ENCODE data around the gene NDUFB4. TPM values are rescaled to one million over a fixed set of nuclear protein-coding genes. Genes with fewer than 3 reads are reported as not detected.
A peak's percentile ranks its signal among the peaks of the same experiment; 100 is the strongest.

The NDUFB4 gene
- polyA plus RNA-seq: 100 to 1,000 TPM; 182 to 207 TPM

DNA sequence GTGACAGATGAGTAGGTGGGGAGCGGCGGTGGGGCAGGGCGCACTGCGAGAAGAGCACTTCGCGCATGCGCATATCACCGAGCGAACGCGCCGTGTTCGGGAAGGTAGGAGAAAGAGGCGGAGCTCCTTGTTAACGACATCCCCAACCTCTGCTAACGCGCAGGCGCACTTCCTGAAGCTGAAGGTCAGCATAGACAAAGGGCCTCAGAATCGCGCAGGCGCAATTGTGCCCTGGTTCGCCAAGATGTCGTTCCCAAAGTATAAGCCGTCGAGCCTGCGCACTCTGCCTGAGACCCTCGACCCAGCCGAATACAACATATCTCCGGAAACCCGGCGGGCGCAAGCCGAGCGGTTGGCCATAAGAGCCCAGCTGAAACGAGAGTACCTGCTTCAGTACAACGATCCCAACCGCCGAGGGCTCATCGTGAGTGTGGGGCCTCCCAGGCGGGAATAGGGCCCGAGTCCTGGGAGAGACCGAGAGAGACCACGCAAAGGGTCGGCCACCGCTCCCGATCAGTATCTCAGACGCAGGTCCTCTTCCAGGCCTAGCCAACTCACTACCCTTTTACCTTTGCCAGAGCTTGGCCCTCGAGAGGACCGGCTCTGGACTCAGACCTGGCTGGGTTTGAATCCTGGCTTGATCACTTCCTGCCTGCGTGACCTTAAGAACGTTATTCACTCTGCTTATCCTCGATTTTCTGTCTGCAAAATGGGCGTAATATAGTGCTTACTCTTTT is at the start of gene NDUFB4:
TSS of gene NDUFB4 (plus strand) at position 221 of the 737 bp plus-strand sequence. CDS start at position 245, 24 bp downstream.
- Histone ChIP-seq H3K27me3 (ENCODE audit: control insufficient read depth in 1 of 2, insufficient read depth in 2 of 2, low read length in 2 of 2) (no peaks in the 10 kb centered on the region), H3K27ac (ENCODE audit: low read depth in 2 of 2, low read length in 1 of 2) (peak within 1 kb of the TSS; percentile 87 to 91), H3K4me3 (ENCODE audit: low read depth in 1 of 2, low read length in 2 of 2) (peak within 1 kb of the TSS; percentile 82 to 92), H3K4me1 (ENCODE audit: control insufficient read depth in 2 of 2, insufficient read depth in 2 of 2, low read length in 1 of 2) (no peaks in the 10 kb centered on the region), H3K9me3 (ENCODE audit: control insufficient read depth in 2 of 2, insufficient read depth in 1 of 2, low read depth in 1 of 2, low read length in 1 of 2) (no peaks in the 10 kb centered on the region), H3K36me3 (ENCODE audit: control insufficient read depth in 2 of 2, insufficient read depth in 2 of 2, low read length in 1 of 2) (peaks cover 0 to 4% of the 10 kb centered on the region in 2 donors)
- WGBS, 2 donors: 0 to 1% methylated on average over 53 of the region's 53 CpGs

DNA sequence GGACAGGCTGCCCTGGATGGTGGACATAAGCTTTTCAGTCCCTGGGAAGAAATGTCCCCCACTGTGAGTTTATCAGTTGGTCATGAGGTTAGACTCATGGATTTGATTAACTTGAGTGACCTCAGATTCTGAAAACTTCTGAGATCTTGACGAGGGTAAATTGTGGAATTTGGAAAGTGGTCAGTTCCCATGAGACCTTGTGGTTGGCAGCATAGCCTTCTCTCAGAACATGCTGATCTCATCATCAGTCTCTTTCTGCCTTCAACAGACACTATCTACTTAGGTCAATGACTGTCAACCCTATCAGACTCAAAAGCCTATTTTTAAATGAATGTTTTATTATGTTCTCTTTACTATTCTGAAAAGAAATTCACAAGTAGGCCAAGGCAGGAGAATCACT is 45.6 kb upstream of the NDUFB4 start:
- Histone ChIP-seq H3K9me3 (ENCODE audit: control insufficient read depth in 2 of 2, insufficient read depth in 1 of 2, low read depth in 1 of 2, low read length in 1 of 2) (no peaks in the 10 kb centered on the region), H3K27ac (ENCODE audit: low read depth in 2 of 2, low read length in 1 of 2) (no peak overlapping the region), H3K4me3 (ENCODE audit: low read depth in 1 of 2, low read length in 2 of 2) (no peak overlapping the region), H3K4me1 (ENCODE audit: control insufficient read depth in 2 of 2, insufficient read depth in 2 of 2, low read length in 1 of 2) (no peaks in the 10 kb centered on the region), H3K36me3 (ENCODE audit: control insufficient read depth in 2 of 2, insufficient read depth in 2 of 2, low read length in 1 of 2) (no peaks in the 10 kb centered on the region), H3K27me3 (ENCODE audit: control insufficient read depth in 1 of 2, insufficient read depth in 2 of 2, low read length in 2 of 2) (no peaks in the 10 kb centered on the region)
- WGBS, 2 donors: 48 to 59% methylated on average over 1 of the region's 1 CpG

DNA sequence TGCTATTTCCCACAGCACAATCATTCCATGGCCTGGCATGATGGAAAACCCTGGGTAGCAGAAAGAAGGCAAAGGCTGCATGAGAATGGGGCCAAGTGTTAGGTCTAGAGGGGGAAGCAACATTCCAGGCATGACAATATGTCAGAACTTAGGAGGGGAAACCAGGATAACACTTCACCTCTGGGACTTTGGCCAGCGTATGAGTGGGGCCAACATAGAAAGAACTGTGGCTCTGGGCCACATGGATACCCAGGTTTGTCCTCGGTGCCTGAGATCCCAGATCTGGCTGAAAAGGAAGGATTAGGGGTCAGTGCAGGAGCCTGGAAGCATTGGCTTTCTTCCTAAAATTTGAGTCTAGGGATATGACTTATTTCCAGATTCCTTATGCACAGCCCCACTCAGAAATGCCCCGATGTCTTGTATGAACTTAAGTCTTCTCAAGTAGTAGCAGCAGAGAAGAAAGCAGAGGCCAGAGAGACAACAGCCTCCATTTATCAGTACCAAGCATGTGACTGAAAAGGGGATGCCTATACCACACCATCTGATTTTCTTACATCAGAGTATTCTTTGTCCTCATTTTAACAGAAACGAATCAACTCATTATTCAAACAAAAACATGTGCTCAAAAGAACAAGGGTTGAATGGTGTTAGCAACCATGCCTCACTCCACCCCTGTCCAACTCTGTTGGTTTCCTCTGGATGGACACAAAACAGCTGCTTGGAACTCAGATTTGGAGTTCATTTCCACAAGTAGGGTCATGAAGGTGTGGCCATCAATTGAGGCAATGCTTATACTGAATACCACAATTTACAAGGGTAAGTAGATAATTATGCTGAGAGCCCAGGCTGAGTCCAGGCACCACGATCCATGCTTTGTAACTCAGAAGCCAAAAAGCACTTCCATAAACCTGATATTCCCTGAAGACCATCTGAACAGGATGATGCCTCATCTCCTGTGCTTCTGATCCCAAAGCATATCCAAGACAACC is 43.7 kb upstream of the NDUFB4 start:
- Histone ChIP-seq H3K36me3 (ENCODE audit: control insufficient read depth in 2 of 2, insufficient read depth in 2 of 2, low read length in 1 of 2) (no peaks in the 10 kb centered on the region), H3K4me1 (ENCODE audit: control insufficient read depth in 2 of 2, insufficient read depth in 2 of 2, low read length in 1 of 2) (no peaks in the 10 kb centered on the region), H3K9me3 (ENCODE audit: control insufficient read depth in 2 of 2, insufficient read depth in 1 of 2, low read depth in 1 of 2, low read length in 1 of 2) (no peaks in the 10 kb centered on the region), H3K27me3 (ENCODE audit: control insufficient read depth in 1 of 2, insufficient read depth in 2 of 2, low read length in 2 of 2) (no peaks in the 10 kb centered on the region), H3K27ac (ENCODE audit: low read depth in 2 of 2, low read length in 1 of 2) (no peak overlapping the region), H3K4me3 (ENCODE audit: low read depth in 1 of 2, low read length in 2 of 2) (no peak overlapping the region)
- WGBS, 2 donors: 75 to 76% methylated on average over 5 of the region's 5 CpGs

GRCh38 chr3:120554812-120555606 is 41.1 kb upstream of the NDUFB4 start:
- no peaks in the 10 kb centered on the region for H3K9me3 ChIP-seq (ENCODE audit: control insufficient read depth in 2 of 2, insufficient read depth in 1 of 2, low read depth in 1 of 2, low read length in 1 of 2)
- H3K4me1 ChIP-seq (ENCODE audit: control insufficient read depth in 2 of 2, insufficient read depth in 2 of 2, low read length in 1 of 2): no peaks in the 10 kb centered on the region
- no peaks in the 10 kb centered on the region for H3K36me3 ChIP-seq (ENCODE audit: control insufficient read depth in 2 of 2, insufficient read depth in 2 of 2, low read length in 1 of 2)
- no peak overlapping the region for H3K27ac ChIP-seq (ENCODE audit: low read depth in 2 of 2, low read length in 1 of 2)
- H3K27me3 ChIP-seq (ENCODE audit: control insufficient read depth in 1 of 2, insufficient read depth in 2 of 2, low read length in 2 of 2): no peaks in the 10 kb centered on the region
- 85 to 87% methylated on average over 3 of the region's 3 CpGs for WGBS, 2 donors
- H3K4me3 ChIP-seq (ENCODE audit: low read depth in 1 of 2, low read length in 2 of 2): no peak overlapping the region

DNA sequence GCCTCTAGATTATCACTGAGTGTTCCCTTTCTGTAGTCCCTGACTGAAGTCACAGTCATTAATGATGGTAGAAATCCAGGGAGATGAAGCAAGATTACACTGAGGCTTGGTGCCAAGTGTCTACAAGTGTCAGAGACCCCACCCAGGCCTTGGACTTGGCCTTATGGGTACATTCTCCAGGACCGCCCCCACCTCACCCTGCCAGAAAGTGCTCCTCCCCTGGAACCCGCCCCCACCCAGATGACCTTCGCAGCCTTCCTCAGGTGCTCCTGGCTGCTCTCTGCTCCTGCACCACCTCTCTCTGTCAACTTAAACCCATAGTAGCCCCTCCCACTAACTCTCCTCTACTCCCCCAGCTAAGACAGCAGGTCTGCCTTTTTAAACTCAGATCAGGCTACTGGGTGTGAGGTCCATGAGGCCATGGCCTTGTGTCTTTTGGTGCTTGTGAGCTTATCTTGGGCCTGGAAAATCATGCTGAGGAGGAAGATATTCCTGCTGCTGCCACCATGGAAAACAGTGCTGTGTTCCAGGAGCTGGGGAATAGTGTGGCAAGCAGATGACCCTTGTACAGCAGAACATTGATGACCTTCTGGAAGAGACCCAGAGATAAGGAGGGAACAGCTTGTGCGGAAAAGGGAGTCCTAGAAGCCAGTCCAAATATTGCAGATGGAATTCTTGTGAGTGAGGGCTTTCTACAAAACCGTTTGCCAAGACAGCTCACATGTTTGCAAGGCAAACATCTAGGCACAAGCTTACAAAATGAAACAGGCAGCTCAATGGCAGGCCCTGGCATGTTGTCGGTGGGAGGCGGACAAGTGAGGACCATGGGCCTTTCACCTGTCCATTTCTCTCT is 40.3 kb upstream of the NDUFB4 start:
- H3K4me1 ChIP-seq (ENCODE audit: control insufficient read depth in 2 of 2, insufficient read depth in 2 of 2, low read length in 1 of 2): no peaks in the 10 kb centered on the region
- H3K9me3 ChIP-seq (ENCODE audit: control insufficient read depth in 2 of 2, insufficient read depth in 1 of 2, low read depth in 1 of 2, low read length in 1 of 2): no peaks in the 10 kb centered on the region
- H3K27ac ChIP-seq (ENCODE audit: low read depth in 2 of 2, low read length in 1 of 2): no peak overlapping the region
- no peaks in the 10 kb centered on the region for H3K36me3 ChIP-seq (ENCODE audit: control insufficient read depth in 2 of 2, insufficient read depth in 2 of 2, low read length in 1 of 2)
- no peaks in the 10 kb centered on the region for H3K27me3 ChIP-seq (ENCODE audit: control insufficient read depth in 1 of 2, insufficient read depth in 2 of 2, low read length in 2 of 2)
- WGBS, 2 donors: 62 to 63% methylated on average over 7 of the region's 7 CpGs
- H3K4me3 ChIP-seq (ENCODE audit: low read depth in 1 of 2, low read length in 2 of 2): no peak overlapping the region

GRCh38 chr3:120557115-120557514 is 39.0 kb upstream of the NDUFB4 start:
- Histone ChIP-seq H3K4me1 (ENCODE audit: control insufficient read depth in 2 of 2, insufficient read depth in 2 of 2, low read length in 1 of 2) (no peaks in the 10 kb centered on the region), H3K36me3 (ENCODE audit: control insufficient read depth in 2 of 2, insufficient read depth in 2 of 2, low read length in 1 of 2) (no peaks in the 10 kb centered on the region), H3K9me3 (ENCODE audit: control insufficient read depth in 2 of 2, insufficient read depth in 1 of 2, low read depth in 1 of 2, low read length in 1 of 2) (no peaks in the 10 kb centered on the region), H3K4me3 (ENCODE audit: low read depth in 1 of 2, low read length in 2 of 2) (no peak overlapping the region), H3K27ac (ENCODE audit: low read depth in 2 of 2, low read length in 1 of 2) (no peak overlapping the region), H3K27me3 (ENCODE audit: control insufficient read depth in 1 of 2, insufficient read depth in 2 of 2, low read length in 2 of 2) (no peaks in the 10 kb centered on the region)

DNA sequence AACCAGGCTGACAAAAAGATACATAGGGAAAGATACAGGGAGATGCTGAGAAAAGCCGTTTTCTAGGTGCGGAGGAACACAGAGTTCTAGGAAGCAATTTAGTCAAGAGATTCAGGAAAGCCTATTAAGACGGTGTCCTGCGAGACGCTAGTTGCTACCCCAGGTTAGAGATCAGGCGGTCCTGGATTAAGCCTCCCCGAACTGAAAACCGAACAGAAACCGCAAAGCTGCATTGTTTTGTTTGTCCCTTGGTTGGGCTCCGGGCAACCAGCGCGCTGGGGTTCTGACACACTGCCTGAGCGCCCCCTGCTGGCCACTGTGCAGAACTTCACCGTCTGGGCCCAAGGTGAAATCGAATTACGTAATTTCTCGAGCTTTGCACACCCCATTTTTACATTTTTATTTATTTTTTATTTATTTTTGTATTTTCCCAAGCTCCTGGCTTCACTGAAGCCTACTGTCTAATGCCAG is 37.3 kb upstream of the NDUFB4 start:
- Histone ChIP-seq H3K9me3 (ENCODE audit: control insufficient read depth in 2 of 2, insufficient read depth in 1 of 2, low read depth in 1 of 2, low read length in 1 of 2) (no peaks in the 10 kb centered on the region), H3K27me3 (ENCODE audit: control insufficient read depth in 1 of 2, insufficient read depth in 2 of 2, low read length in 2 of 2) (no peaks in the 10 kb centered on the region), H3K4me3 (ENCODE audit: low read depth in 1 of 2, low read length in 2 of 2) (peak overlapping the region; percentile 21 to 50), H3K27ac (ENCODE audit: low read depth in 2 of 2, low read length in 1 of 2) (peak overlapping the region; percentile 14 to 70), H3K4me1 (ENCODE audit: control insufficient read depth in 2 of 2, insufficient read depth in 2 of 2, low read length in 1 of 2) (no peaks in the 10 kb centered on the region), H3K36me3 (ENCODE audit: control insufficient read depth in 2 of 2, insufficient read depth in 2 of 2, low read length in 1 of 2) (no peaks in the 10 kb centered on the region)
- WGBS, 2 donors: 0 to 2% methylated on average over 17 of the region's 17 CpGs

GRCh38 chr3:120559242-120560061 is 36.7 kb upstream of the NDUFB4 start:
- Histone ChIP-seq H3K27ac (ENCODE audit: low read depth in 2 of 2, low read length in 1 of 2) (peak overlapping the region; percentile 14 to 70), H3K27me3 (ENCODE audit: control insufficient read depth in 1 of 2, insufficient read depth in 2 of 2, low read length in 2 of 2) (no peaks in the 10 kb centered on the region), H3K9me3 (ENCODE audit: control insufficient read depth in 2 of 2, insufficient read depth in 1 of 2, low read depth in 1 of 2, low read length in 1 of 2) (no peaks in the 10 kb centered on the region), H3K4me1 (ENCODE audit: control insufficient read depth in 2 of 2, insufficient read depth in 2 of 2, low read length in 1 of 2) (no peaks in the 10 kb centered on the region), H3K4me3 (ENCODE audit: low read depth in 1 of 2, low read length in 2 of 2) (peak overlapping the region in 1 of 2 donors; percentile 50), H3K36me3 (ENCODE audit: control insufficient read depth in 2 of 2, insufficient read depth in 2 of 2, low read length in 1 of 2) (no peaks in the 10 kb centered on the region)
- WGBS, 2 donors: 13 to 16% methylated on average over 15 of the region's 15 CpGs

Measured in esophagus (tissue), 2 donors.